Myocyte (in vitro differentiated cells): Measurements from ENCODE around the gene CHRNA1. TPM values are rescaled to one million over a fixed set of nuclear protein-coding genes. Genes with fewer than 3 reads are reported as not detected.

ENCODE experiments used
- DNase-seq: peaks from one replicate; pipeline ENCODE4 v3.0.0-alpha.2; 2012; ENCODE audit warnings: low read depth
- total RNA-seq: library from RNA; depleted of rRNA; stranded (reverse); fragments of >200 nt; gene quantifications from 2 replicates; pipeline ENCODE4 v1.2.3, GENCODE V29; 2014

The CHRNA1 gene
- total RNA-seq, 1 donor from 2014 or later, result 1,867 TPM

GRCh38 chr2:174761837-174762236, 2.4 kb downstream of the CHRNA1 start:
- peak; percentile 90 for DNase-seq

- peak; percentile 71 for DNase-seq
These were observed 3.3 kb downstream of the CHRNA1 start for GRCh38 chr2:174760845-174761473.

GRCh38 chr2:174759381-174760065, 4.7 kb downstream of the CHRNA1 start:
- DNase-seq, result peak; percentile 85

- DNase-seq, result no peak
These were observed 7.5 kb downstream of the CHRNA1 start for GRCh38 chr2:174756743-174757142.

- peak; percentile 67 for DNase-seq
These were observed 11.1 kb downstream of the CHRNA1 start for GRCh38 chr2:174753038-174753633.

- no peak for DNase-seq
These were observed 11.8 kb downstream of the CHRNA1 start for GRCh38 chr2:174752403-174753037.

- DNase-seq, result no peak
These were observed 13.3 kb downstream of the CHRNA1 start for GRCh38 chr2:174750923-174751441.

GRCh38 chr2:174749793-174750192, 14.5 kb downstream of the CHRNA1 start:
- DNase-seq, result no peak

- DNase-seq, result peak; percentile 70
These were observed 15.3 kb downstream of the CHRNA1 start for GRCh38 chr2:174748948-174749347.

- DNase-seq, result no peak
These were observed 19.1 kb downstream of the CHRNA1 start for GRCh38 chr2:174745142-174745541.

- DNase-seq, result no peak
These were observed 20.2 kb downstream of the CHRNA1 start for GRCh38 chr2:174744111-174744510.

- no peak for DNase-seq
These were observed 23.6 kb downstream of the CHRNA1 start for GRCh38 chr2:174740721-174741120.

GRCh38 chr2:174738841-174739240, 25.4 kb downstream of the CHRNA1 start:
- DNase-seq, result no peak

- no peak for DNase-seq
These were observed 32.7 kb downstream of the CHRNA1 start for GRCh38 chr2:174731546-174731945.

- DNase-seq, result no peak
These were observed 33.6 kb downstream of the CHRNA1 start for GRCh38 chr2:174730698-174731018.

- no peak for DNase-seq
These were observed 34.2 kb downstream of the CHRNA1 start for GRCh38 chr2:174729797-174730697.

GRCh38 chr2:174728096-174728495, 36.2 kb downstream of the CHRNA1 start:
- DNase-seq, result no peak

- DNase-seq, result no peak
These were observed 38.1 kb downstream of the CHRNA1 start for GRCh38 chr2:174726212-174726611.

GRCh38 chr2:174722942-174723592, 41.2 kb downstream of the CHRNA1 start:
- DNase-seq, result no peak

GRCh38 chr2:174719016-174719415, 45.3 kb downstream of the CHRNA1 start:
- no peak for DNase-seq
